Stimulated activated CD8-positive, alpha-beta memory T cell treated with anti-CD3 and anti-CD28 coated beads, Interleukin-7, amount 100 ng/mL, for 24 hours (primary cell): ENCODE results near the gene MSLN.

Experiments
- DNase-seq: peaks from one replicate; pipeline ENCODE4 v3.0.0-alpha.2; 2020; ENCODE audit warnings: low read depth

Gene MSLN

GRCh38 chr16:807347-808084 lies 47.0 kb downstream of the MSLN start:
- peak; percentile 68 for DNase-seq

DNA sequence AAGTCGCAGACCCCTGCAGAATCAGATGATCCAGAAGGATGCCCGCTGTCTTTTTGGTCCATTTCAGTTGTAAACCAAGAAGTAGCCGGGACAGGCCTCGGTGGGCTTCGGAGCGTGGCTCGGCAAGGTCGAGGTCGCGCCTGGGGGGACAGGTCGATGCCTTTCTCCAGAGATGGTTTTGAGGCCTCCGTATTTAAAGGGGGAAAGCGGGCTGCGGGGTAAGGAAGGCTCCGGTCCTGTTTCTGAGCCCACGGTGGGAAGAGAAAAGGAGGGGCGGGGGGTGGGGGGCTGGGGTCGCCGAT lies 47.5 kb downstream of the MSLN start:
- DNase-seq: no peak

GRCh38 chr16:813204-813915 lies 52.8 kb downstream of the MSLN start:
- DNase-seq: no peak

GRCh38 chr16:813916-814412 lies 53.4 kb downstream of the MSLN start:
- no peak for DNase-seq

- no peak for DNase-seq
Measured at GRCh38 chr16:814974-815373, 54.4 kb downstream of the MSLN start.

DNA sequence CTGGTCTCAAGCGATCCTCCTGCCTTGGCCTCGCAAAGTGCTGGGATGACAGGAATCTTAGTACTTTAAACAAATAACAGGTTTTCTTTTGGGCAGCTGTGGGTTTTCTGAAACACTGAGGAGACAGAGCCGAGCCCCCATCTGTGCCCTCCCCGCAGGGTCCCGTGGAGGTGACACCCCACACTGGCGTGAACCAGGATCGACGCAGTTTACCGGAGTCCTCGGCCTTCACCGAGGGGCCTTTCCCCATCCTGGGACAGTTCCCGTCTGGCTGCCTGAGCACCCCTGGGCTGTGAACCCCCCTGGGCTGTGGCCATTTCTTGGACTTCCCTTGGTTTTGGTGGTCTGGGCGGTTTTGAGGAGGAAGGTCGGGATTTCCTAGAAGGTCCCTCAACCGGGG lies 55.3 kb downstream of the MSLN start:
- DNase-seq: no peak

DNA sequence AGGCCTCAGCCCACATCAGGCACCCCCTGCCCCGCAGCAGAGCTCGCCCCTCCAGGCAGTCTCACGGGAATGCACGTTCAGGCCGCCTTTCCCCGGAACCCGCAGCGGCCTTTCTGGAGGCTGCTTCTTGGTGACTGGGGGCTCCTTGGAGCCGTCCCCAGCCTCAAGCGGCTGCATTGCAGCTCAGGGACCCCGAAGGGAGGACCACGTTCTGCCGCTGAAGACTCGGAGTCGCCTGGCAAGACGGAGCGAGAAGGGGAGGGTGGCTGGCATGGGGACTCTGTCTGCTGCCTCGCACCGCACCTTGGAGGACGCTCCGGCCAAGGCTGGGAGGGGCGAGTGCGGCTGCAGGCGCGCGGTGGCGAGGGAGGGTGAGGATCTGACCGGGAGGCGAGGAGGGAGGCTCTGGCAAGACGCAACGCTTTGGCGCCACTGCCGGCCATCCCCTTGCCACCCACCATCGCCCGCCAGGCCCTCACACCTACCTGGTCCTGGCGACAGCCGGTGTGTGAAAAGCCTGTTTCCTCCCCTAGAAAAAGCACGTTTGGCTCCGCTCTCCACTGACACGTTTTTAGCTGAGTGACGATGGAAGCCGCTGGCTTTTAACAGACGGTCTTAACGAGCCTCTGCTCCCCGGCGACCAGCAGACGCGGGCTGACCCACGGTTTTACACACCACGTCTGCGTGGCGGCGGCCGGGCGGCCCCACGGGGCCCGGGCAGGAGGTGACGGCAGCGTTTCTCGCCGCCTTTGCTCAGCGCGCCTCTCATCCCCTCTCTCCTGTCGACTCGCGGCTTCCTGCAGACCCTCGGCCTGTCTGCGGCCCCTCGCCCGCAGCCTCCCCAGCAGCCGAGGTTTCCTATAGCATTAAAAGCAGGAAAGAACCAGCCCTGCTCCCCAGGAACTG lies 56.7 kb downstream of the MSLN start:
- no peak for DNase-seq

GRCh38 chr16:818132-818531 lies 57.6 kb downstream of the MSLN start:
- DNase-seq: no peak
